GM19395 (cell line): ENCODE measurements around the gene PASK.
A peak's percentile ranks its signal among the peaks of the same experiment; 100 is the strongest.

Source experiments
- ATAC-seq: cut with Tn5 transposase; IDR thresholded peaks from one replicate; pipeline ENCODE4 v1.9.1; 2021; ENCODE audit warnings: mild to moderate bottlenecking, moderate library complexity; ENCODE audit not compliant: unreplicated experiment

The PASK gene

DNA sequence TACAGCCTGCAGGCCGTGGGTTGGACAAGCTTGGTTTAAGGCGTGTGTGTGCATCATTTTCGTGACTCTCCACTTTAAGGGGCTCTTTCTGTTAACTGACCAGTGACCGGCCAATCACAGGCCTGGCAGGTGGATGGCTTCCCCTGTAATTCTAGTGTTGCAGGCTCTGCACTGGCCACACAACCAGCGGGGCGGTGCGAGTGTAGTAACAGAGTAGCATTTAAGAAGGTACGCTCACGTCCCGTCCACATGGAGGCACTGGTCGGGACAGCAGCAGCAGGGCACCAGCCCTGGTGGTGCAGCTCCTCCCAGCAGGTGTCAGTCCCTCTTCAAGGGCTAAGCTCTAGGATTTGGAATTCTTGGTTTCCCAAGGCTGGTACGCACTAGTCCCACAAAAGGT, 31.2 kb upstream of the PASK start:
- ATAC-seq: no peak

DNA sequence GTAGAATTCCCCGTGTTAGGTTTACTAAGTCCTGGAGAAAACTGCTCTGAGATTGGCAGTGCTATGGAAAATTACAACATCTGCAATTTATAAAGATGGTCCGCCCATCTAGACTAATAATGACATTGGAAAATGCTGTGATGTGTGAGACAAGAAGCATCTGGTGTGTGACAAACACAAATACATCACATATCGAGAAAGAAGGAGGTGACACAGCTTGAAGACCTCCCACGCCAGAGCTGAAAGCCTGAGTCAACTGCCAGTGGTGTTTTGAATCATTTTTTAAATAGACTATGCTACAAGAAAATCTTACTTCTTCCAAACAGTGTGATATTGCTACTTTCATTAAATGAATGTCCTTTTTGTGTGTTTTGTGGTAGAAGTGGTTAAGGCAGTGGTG, 30.6 kb upstream of the PASK start:
- ATAC-seq: no peak

GRCh38 chr2:241178961-241179360, 29.7 kb upstream of the PASK start:
- ATAC-seq: no peak

GRCh38 chr2:241177526-241178334, 28.5 kb upstream of the PASK start:
- ATAC-seq: no peak

- no peak for ATAC-seq
Observed at GRCh38 chr2:241173557-241173956, 24.3 kb upstream of the PASK start.

- ATAC-seq: no peak
Observed at GRCh38 chr2:241168366-241168765, 19.1 kb upstream of the PASK start.

- no peak for ATAC-seq
Observed at GRCh38 chr2:241163601-241164118, 14.4 kb upstream of the PASK start.

DNA sequence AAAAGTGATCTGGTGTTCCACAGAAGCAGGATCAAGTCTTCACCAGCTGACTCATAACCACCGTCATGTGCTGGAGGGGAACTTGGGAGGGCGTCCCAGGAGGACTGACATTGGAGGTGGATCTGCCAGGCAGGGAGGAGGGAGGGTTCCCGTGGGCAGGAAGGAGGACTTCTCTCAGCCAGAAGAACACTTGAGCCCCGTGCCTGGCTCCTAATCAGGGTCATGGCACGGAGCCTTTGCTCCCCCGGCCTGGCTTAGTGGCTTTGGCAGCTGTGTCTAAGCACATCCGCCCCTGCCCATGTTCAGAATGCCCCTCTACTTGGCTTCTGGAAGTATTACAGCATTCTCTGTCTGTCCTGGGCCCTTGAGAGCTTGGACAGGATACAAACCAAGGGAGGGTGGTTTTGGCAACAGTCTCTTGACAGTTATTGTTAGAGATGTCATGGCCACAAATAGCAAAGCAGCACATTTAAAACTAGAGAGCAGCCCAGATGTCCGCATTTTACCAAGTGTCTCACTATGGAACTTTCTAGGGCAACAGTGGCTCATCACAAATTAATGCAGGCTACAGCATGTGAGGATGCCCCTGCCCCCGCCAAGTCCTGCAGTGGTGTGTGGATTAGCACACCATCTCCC, 12.5 kb upstream of the PASK start:
- ATAC-seq: no peak

DNA sequence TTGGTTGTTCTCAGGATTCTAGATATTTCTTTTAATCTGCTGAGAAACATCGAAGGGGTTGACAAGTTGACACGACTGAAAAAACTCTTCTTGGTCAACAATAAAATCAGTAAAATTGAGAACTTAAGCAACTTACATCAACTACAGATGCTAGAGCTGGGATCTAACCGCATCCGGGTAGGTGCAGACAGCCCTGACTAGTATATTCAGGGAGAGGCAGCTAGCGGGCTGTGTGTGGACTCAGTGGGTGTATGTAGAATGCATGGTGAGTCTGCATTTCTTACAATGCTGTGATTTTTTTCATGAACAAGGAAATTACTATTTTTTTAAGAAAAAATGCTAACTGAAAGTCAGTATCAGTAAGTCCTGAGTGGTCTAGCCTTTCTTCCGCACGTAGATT, 11.0 kb upstream of the PASK start:
- no peak for ATAC-seq

- no peak for ATAC-seq
Observed at GRCh38 chr2:241159116-241159515, 9.8 kb upstream of the PASK start.

- ATAC-seq: no peak
Observed at GRCh38 chr2:241158546-241158900, 9.3 kb upstream of the PASK start.

DNA sequence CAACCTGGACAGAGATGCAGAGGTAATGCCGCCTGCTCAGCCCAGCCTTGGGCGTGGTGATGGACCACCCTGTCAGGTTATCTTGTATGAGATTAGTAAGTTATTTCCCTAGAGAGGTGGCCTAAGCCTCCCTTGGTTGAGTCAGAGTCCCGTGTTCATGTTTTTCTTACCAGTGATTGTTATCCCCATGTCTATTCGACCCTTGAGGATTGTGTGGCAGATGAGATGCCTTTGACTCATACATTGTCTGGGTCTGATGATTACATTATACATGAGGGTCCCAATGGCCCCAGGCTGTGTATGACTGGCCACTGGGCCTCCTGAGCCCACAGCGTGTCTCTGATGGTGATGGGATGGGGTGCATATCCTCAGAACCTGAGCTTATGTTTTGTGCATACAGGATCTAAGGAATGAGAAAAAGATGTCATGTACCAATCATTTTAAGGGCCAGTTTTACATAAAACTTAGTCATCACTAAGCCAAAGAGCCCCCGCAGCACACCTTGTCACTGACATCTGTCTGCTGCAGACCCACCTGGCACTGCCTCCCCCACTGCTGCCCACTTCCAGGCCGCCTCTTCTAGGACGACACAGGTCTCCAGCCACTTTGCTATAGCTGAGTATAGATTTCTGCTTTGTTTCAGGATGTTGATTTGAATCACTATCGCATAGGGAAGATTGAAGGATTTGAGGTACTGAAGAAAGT, 8.7 kb upstream of the PASK start:
- no peak for ATAC-seq

DNA sequence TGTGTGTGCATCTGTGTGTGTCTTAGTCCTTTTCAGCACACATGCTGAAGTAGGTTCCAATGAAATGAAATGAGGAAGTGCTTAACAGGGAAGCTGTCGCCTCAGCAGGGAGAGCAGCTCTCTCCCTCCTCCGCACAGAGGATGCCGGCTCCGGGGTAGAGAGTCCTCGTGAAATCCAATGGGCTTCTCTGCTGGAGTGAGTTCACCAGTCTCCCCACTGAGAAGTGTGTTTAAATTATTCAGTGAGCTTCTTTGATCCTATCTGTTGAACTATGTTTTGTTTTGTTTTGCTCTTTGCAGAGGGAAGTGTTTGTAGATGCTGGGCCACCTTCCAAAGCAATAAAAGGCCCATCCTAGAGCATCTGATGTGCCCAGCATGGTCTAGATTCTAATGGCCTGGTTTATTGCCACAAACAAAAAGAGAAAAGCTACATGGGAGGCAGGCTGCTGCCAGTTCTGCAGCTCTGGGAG, 7.7 kb upstream of the PASK start:
- no peak for ATAC-seq

DNA sequence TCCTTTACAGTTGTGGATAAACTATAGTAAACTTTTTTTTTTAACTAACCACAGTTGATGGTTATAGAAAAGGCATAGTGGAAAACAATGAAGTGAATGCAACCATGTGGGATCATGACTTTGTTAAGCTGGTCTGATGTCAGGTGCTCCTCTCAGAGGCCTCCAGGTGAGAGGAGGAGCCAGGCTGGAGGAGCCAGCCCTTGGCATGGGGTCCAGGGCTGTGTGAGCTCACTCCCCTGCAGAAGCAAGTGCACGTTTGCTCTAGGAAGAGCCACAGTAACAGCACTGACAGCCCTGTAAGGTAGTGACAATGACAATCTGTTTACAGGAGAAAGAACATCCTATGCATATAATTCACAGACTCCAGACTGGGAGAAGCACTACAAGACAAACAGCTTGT, 6.7 kb upstream of the PASK start:
- ATAC-seq: no peak

- ATAC-seq: no peak
Observed at GRCh38 chr2:241154915-241155314, 5.6 kb upstream of the PASK start.

DNA sequence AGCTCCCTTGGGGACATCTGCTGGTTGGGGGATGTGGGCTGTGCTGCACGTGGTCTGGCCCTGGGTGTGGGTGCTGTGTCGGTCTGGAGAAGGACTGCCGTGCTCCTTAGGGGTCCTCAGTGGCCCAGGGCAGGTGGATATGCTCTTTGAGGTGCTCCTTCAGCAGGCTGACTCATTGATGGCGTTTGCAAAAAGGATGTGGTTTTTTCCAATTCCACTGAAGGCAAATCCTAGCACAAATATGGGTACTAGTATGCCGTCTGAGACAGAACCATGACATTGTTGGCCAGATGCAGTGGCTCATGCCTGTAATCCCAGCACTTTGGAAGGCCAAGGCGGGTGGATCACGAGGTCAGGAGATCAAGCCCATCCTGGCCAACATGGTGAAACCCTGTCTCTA, 4.3 kb upstream of the PASK start:
- ATAC-seq: no peak

GRCh38 chr2:241151934-241152660, 2.8 kb upstream of the PASK start:
- ATAC-seq: no peak

- no peak for ATAC-seq
Observed at GRCh38 chr2:241150660-241151530, 1.6 kb upstream of the PASK start.

DNA sequence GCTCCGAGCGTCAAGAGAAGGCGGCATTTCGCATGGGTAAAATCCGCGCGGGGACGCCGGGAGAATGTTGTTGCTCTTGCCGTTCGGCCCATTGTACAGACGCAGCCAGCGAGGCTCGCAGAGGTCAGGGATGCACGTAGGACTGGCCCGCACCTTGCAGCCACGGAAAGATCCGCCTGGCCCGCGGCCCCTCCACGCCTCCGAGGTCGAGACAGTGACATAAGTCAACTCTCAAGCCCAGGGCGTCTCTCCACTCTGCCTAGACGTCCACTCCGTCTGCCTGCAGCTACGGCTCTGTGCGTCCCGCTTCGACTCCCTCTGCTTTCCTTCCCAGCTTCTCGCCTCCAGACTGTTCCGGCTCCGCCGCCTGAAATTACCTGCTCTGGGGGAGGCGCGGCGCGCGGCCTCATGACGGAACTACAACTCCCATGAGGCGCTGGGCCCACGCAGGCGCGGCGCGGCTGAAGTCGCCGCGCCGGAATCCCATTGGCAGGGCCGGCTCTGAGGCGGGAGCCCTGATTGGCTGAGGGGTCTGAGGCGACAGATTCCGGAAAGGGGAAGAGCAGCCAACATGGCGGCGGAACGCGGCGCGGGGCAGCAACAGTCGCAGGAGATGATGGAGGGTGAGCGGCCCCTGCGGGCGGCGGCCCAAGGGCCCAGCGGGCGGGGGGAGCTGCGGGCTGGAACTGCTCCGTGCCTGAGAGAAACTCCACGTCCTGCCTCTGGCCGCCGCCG, 820 bp upstream of the PASK start, which contains the start of gene PPP1R7:
PPP1R7 (plus strand) TSS at position 543 of the 735 bp plus-strand sequence; CDS start at position 572, 29 bp downstream.
- ATAC-seq: peak; percentile 75

GRCh38 chr2:241149675-241149924, 328 bp upstream of the PASK start:
- peak; percentile 26 for ATAC-seq
